Effector memory CD4-positive, alpha-beta T cell (primary cell): ENCODE measurements around the gene CUTA.
A peak's percentile ranks its signal among the peaks of the same experiment; 100 is the strongest.

Experiments
- DNase-seq, 3 donors: peaks; one replicate each; pipeline ENCODE4 v3.0.0-alpha.2; 2020
- H3K27ac ChIP-seq: 2 replicates; pipeline ENCODE4 v1.7.0; 2013; ENCODE audit warnings: mild to moderate bottlenecking, low read length, moderate library complexity; ENCODE audit not compliant: insufficient read depth, poor library complexity, severe bottlenecking
- H3K27me3 ChIP-seq: replicated peaks from 2 replicates; pipeline ENCODE4 v1.7.0; 2013; ENCODE audit warnings: mild to moderate bottlenecking, low read length; ENCODE audit not compliant: insufficient read depth, control insufficient read depth, poor library complexity, severe bottlenecking
- H3K36me3 ChIP-seq: 2 replicates; pipeline ENCODE4 v1.7.0; 2013; ENCODE audit warnings: mild to moderate bottlenecking, low read length, moderate library complexity; ENCODE audit not compliant: control insufficient read depth, insufficient read depth
- H3K4me1 ChIP-seq: 2 replicates; pipeline ENCODE4 v1.7.0; 2013; ENCODE audit warnings: low read length, mild to moderate bottlenecking; ENCODE audit not compliant: control insufficient read depth, insufficient read depth, poor library complexity, severe bottlenecking
- H3K4me3 ChIP-seq: 2 replicates; pipeline ENCODE4 v1.7.0; 2013; ENCODE audit warnings: low read length, low read depth, mild to moderate bottlenecking; ENCODE audit not compliant: insufficient read depth, poor library complexity, severe bottlenecking
- H3K9me3 ChIP-seq: 2 replicates; pipeline ENCODE4 v1.7.0; 2013; ENCODE audit warnings: mild to moderate bottlenecking, low read length, moderate library complexity; ENCODE audit not compliant: control insufficient read depth

CUTA gene

DNA sequence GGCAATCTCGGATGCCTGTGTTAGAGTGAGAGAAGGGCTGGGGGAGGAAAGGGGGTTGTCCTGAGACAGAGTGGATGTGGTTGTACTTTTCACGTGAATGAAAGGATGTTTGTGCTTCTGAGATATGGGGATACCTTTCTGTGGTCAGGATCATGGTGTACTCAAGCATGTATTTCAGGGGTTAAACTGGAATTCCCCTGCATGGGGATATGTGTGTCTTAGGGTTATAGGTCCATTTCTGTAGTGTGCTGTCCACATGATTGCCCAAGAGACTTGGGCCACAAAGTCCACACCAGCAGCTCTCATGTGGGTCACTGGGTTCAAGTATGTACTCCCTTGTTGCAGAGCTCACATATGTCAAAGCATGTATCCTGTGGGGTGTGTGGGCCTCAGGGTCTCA, 12.4 kb upstream of the CUTA start:
- peak overlapping the region; percentile 89 for H3K27ac ChIP-seq

DNA sequence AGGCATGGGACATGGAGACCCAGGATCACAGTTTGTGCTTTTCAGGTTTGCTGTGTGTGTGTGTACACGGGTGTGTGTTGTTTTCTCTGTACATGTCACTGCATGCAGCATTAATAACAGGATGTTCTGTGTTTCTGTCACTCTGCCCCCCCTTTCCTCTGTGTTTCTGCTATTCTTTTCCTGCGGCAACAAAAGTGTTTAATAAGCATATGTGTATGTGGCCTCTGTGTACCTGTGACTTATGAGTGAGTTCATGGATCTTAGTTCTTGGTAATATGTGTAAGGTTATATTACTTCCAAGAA, 11.8 kb upstream of the CUTA start:
- no peaks in the 10 kb centered on the region for H3K27me3 ChIP-seq
- H3K9me3 ChIP-seq: no peaks in the 10 kb centered on the region
- DNase-seq: no peak
- peak overlapping the region; percentile 89 for H3K27ac ChIP-seq
- no peaks in the 10 kb centered on the region for H3K36me3 ChIP-seq
- peaks cover 55% of the 10 kb centered on the region for H3K4me1 ChIP-seq
- peak overlapping the region; percentile 14 for H3K4me3 ChIP-seq

More for the DNA sequence above, 12.4 kb upstream of the CUTA start:
- Histone ChIP-seq H3K9me3 (no peaks in the 10 kb centered on the region), H3K27me3 (no peaks in the 10 kb centered on the region), H3K4me1 (peaks cover 48% of the 10 kb centered on the region), H3K36me3 (peaks cover 4% of the 10 kb centered on the region), H3K4me3 (no peak overlapping the region)
- DNase-seq: no peak

GRCh38 chr6:33428966-33429749, 11.3 kb upstream of the CUTA start:
- no peaks in the 10 kb centered on the region for H3K27me3 ChIP-seq
- H3K9me3 ChIP-seq: no peaks in the 10 kb centered on the region
- H3K36me3 ChIP-seq: no peaks in the 10 kb centered on the region
- DNase-seq: no peak
- H3K27ac ChIP-seq: peak overlapping the region; percentile 89
- peaks cover 55% of the 10 kb centered on the region for H3K4me1 ChIP-seq
- H3K4me3 ChIP-seq: peak overlapping the region; percentile 46

GRCh38 chr6:33428224-33428965, 10.5 kb upstream of the CUTA start:
- peak overlapping the region; percentile 89 for H3K27ac ChIP-seq
- no peak for DNase-seq
- peaks cover 55% of the 10 kb centered on the region for H3K4me1 ChIP-seq
- H3K36me3 ChIP-seq: no peaks in the 10 kb centered on the region
- no peaks in the 10 kb centered on the region for H3K27me3 ChIP-seq
- H3K4me3 ChIP-seq: peak overlapping the region; percentile 46
- H3K9me3 ChIP-seq: no peaks in the 10 kb centered on the region

GRCh38 chr6:33427585-33428223, 9.8 kb upstream of the CUTA start:
- Histone ChIP-seq H3K4me3 (peak overlapping the region; percentile 57), H3K27me3 (no peaks in the 10 kb centered on the region), H3K9me3 (no peaks in the 10 kb centered on the region), H3K4me1 (peaks cover 55% of the 10 kb centered on the region), H3K27ac (peak overlapping the region; percentile 89), H3K36me3 (no peaks in the 10 kb centered on the region)
- DNase-seq: peak; percentile 56 to 59 (median 57)

- Histone ChIP-seq H3K36me3 (no peaks in the 10 kb centered on the region), H3K9me3 (no peaks in the 10 kb centered on the region), H3K27ac (peak overlapping the region; percentile 89), H3K27me3 (no peaks in the 10 kb centered on the region), H3K4me3 (peak overlapping the region; percentile 57), H3K4me1 (peaks cover 51% of the 10 kb centered on the region)
- peak; percentile 45 to 51 (median 48) for DNase-seq
These were observed 8.9 kb upstream of the CUTA start for GRCh38 chr6:33426590-33427511.

GRCh38 chr6:33425668-33426577, 8.0 kb upstream of the CUTA start:
- peak overlapping the region; percentile 89 for H3K27ac ChIP-seq
- H3K27me3 ChIP-seq: no peaks in the 10 kb centered on the region
- H3K9me3 ChIP-seq: no peaks in the 10 kb centered on the region
- DNase-seq: peak; percentile 76 to 82 (median 79)
- peak overlapping the region; percentile 53 for H3K4me3 ChIP-seq
- no peaks in the 10 kb centered on the region for H3K36me3 ChIP-seq
- peaks cover 42% of the 10 kb centered on the region for H3K4me1 ChIP-seq

DNA sequence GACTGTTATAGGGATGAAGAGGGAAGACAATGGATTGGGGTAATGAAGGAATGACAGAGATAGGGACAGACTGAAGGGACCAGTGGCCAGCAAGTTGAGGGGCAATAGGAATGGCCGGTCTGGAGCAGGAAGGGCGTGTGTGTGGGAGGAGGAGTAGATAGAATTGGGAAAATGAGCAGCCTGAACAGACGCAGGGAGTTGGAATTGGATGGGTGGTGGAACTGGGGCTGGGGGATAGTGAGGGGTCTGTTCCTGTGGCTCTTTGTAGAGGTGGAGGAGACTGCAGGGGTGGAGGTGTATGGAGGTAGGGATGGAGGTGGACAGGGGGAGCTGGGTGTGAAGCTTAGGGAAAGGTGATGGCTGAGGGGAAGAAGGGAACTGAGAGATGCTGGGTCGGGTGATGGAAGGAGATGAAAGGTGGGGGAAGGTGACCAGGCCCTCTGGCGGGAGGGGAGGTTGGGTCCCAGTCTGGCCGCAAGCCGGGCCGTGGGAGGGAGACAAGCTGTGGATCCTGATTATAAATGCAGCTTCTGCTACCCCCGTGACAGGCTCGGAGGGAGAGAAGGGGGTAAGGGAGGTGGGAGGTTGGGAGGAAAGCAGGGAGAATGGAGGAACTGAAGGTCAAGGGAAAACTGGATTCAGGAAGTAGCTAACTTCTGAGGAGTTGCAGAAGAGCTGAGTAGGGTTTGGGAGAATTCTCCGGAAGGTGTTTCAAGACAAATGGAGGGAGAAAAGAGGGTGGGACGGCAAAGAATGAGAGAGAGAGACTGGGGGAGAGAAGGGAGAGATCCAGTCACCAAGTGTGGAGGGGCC, 7.2 kb upstream of the CUTA start:
- no peaks in the 10 kb centered on the region for H3K9me3 ChIP-seq
- no peak for DNase-seq
- H3K27ac ChIP-seq: peak overlapping the region; percentile 89
- H3K4me1 ChIP-seq: peaks cover 33% of the 10 kb centered on the region
- H3K4me3 ChIP-seq: peak overlapping the region; percentile 53
- no peaks in the 10 kb centered on the region for H3K27me3 ChIP-seq
- H3K36me3 ChIP-seq: no peaks in the 10 kb centered on the region
